ENCODE data around the gene HES5. TPM values are rescaled to one million over a fixed set of nuclear protein-coding genes. Genes with fewer than 3 reads are reported as not detected.
A peak's percentile ranks its signal among the peaks of the same experiment; 100 is the strongest.

HES5 gene
- polyA plus RNA-seq, 1 donor (not counting 4 experiments of a cell fraction or from before 2014, with no cell fraction given) = 0.33 TPM

- Histone ChIP-seq H3K4me1 (ENCODE audit: control insufficient read depth, extremely low read depth, insufficient read depth, low read length) (peaks cover 47% of the 10 kb centered on the region), H3K27ac (ENCODE audit: control insufficient read depth, insufficient read depth, low read length) (no peak overlapping the region), H3K79me2 (ENCODE audit: control insufficient read depth, insufficient read depth, low read length) (no peaks in the 10 kb centered on the region), H3K9me1 (ENCODE audit: control insufficient read depth, extremely low read depth, insufficient read depth, low read length) (no peaks in the 10 kb centered on the region), H3K27me3 (ENCODE audit: control insufficient read depth, extremely low read depth, insufficient read depth, low read length) (no peaks in the 10 kb centered on the region), H3K4me2 (ENCODE audit: control insufficient read depth, extremely low read depth, insufficient read depth, low read depth, low read length) (no peak overlapping the region), H3K9ac (ENCODE audit: control insufficient read depth, extremely low read depth, insufficient read depth, low read length) (no peak overlapping the region), H2AFZ (ENCODE audit: control insufficient read depth, low read length) (no peak overlapping the region), H3K9me3 (ENCODE audit: control insufficient read depth, low read depth, low read length) (no peaks in the 10 kb centered on the region), H4K20me1 (ENCODE audit: control insufficient read depth, extremely low read depth, insufficient read depth, low read length) (no peaks in the 10 kb centered on the region), H3K36me3 (ENCODE audit: control insufficient read depth in 2 of 2, extremely low read depth in 1 of 2, insufficient read depth in 2 of 2, low read length in 2 of 2) (no peaks in the 10 kb centered on the region), H3K4me3 (ENCODE audit: control insufficient read depth in 2 of 3, extremely low read depth in 1 of 3, insufficient read depth in 2 of 3, low read depth in 1 of 3, low read length in 3 of 3) (no peak overlapping the region)
- no peak for DNase-seq (ENCODE audit: low read depth, low spot score)
- dilution Hi-C loops (cut with MboI; ENCODE audit: extremely low pct_ligation_motif_present, low sequenced_read_pairs) = no loop called here
- FAIRE-seq = no peak
- TF ChIP-seq CTCF (optimal IDR thresholded peaks at IDR 0.05 in 1 of 3, IDR thresholded peaks at IDR 0.05 in 1 of 3, conservative IDR thresholded peaks at IDR 0.05 in 1 of 3; ENCODE audit: extremely low read depth in 1 of 3, insufficient read depth in 2 of 3, low read length in 3 of 3) = no peak
- no peak for TF ChIP-seq EZH2 (IDR thresholded peaks at IDR 0.05; ENCODE audit: low read length)
Measured at GRCh38 chr1:2537784-2538115, 7.7 kb upstream of the HES5 start.

GRCh38 chr1:2535981-2536380 is 5.9 kb upstream of the HES5 start:
- H3K27me3 ChIP-seq (ENCODE audit: control insufficient read depth, extremely low read depth, insufficient read depth, low read length) = no peaks in the 10 kb centered on the region
- TF ChIP-seq CTCF (optimal IDR thresholded peaks at IDR 0.05 in 1 of 3, IDR thresholded peaks at IDR 0.05 in 1 of 3, conservative IDR thresholded peaks at IDR 0.05 in 1 of 3; ENCODE audit: extremely low read depth in 1 of 3, insufficient read depth in 2 of 3, low read length in 3 of 3) (no peak), EZH2 (IDR thresholded peaks at IDR 0.05; ENCODE audit: low read length) (no peak)
- H3K36me3 ChIP-seq (ENCODE audit: control insufficient read depth in 2 of 2, extremely low read depth in 1 of 2, insufficient read depth in 2 of 2, low read length in 2 of 2) = no peaks in the 10 kb centered on the region
- H2AFZ ChIP-seq (ENCODE audit: control insufficient read depth, low read length) = no peak overlapping the region
- peaks cover 62% of the 10 kb centered on the region for H3K4me1 ChIP-seq (ENCODE audit: control insufficient read depth, extremely low read depth, insufficient read depth, low read length)
- no peak overlapping the region for H3K4me2 ChIP-seq (ENCODE audit: control insufficient read depth, extremely low read depth, insufficient read depth, low read depth, low read length)
- H3K9me3 ChIP-seq (ENCODE audit: control insufficient read depth, low read depth, low read length) = no peaks in the 10 kb centered on the region
- no peak overlapping the region for H3K4me3 ChIP-seq (ENCODE audit: control insufficient read depth in 2 of 3, extremely low read depth in 1 of 3, insufficient read depth in 2 of 3, low read depth in 1 of 3, low read length in 3 of 3)
- no peaks in the 10 kb centered on the region for H3K79me2 ChIP-seq (ENCODE audit: control insufficient read depth, insufficient read depth, low read length)
- H3K27ac ChIP-seq (ENCODE audit: control insufficient read depth, insufficient read depth, low read length) = peak overlapping the region; percentile 75
- dilution Hi-C loops (cut with MboI; ENCODE audit: extremely low pct_ligation_motif_present, low sequenced_read_pairs) = no loop called here
- DNase-seq (ENCODE audit: low read depth, low spot score) (no peak), FAIRE-seq (no peak)
- H4K20me1 ChIP-seq (ENCODE audit: control insufficient read depth, extremely low read depth, insufficient read depth, low read length) = no peaks in the 10 kb centered on the region
- no peaks in the 10 kb centered on the region for H3K9me1 ChIP-seq (ENCODE audit: control insufficient read depth, extremely low read depth, insufficient read depth, low read length)
- H3K9ac ChIP-seq (ENCODE audit: control insufficient read depth, extremely low read depth, insufficient read depth, low read length) = no peak overlapping the region

All from keratinocyte (primary cell).